Keratinocyte (primary cell): ENCODE data around the gene MARCHF2. TPM values are rescaled to one million over a fixed set of nuclear protein-coding genes. Genes with fewer than 3 reads are reported as not detected.

Experiments used
- DNase-seq: peaks from one replicate; pipeline ENCODE4 v3.0.0-alpha.2; 2011; ENCODE audit warnings: low read depth, missing footprints, low spot score
- FAIRE-seq: peaks from 2 replicates; lab custom pipeline; 2011; peaks lifted over from hg19 to GRCh38; lab: Jason Lieb, UNC
- H2AFZ ChIP-seq: 2 replicates; pipeline ENCODE4 v1.6.0; 2012; ENCODE audit warnings: low read length, control low read depth, inconsistent platforms; ENCODE audit not compliant: control insufficient read depth
- H3K27ac ChIP-seq: 2 replicates; pipeline ENCODE4 v1.5.1; 2011; ENCODE audit warnings: low read length; ENCODE audit not compliant: control insufficient read depth, insufficient read depth
- H3K27me3 ChIP-seq: 3 replicates; pipeline ENCODE4 v1.6.0; 2011; ENCODE audit warnings: low read length; ENCODE audit not compliant: control insufficient read depth, insufficient read depth; ENCODE audit errors: extremely low read depth
- H3K36me3 ChIP-seq, 2 experiments: 2 replicates in 1 of 2; 3 replicates in 1 of 2; pipeline ENCODE4 v1.5.1; 2011; ENCODE audit warnings: low read length in 2 of 2, mild to moderate bottlenecking in 1 of 2; ENCODE audit not compliant: control insufficient read depth in 2 of 2, insufficient read depth in 2 of 2; ENCODE audit errors: extremely low read depth in 1 of 2
- H3K4me1 ChIP-seq: 3 replicates; pipeline ENCODE4 v1.5.1; 2011; ENCODE audit warnings: low read length; ENCODE audit not compliant: control insufficient read depth, insufficient read depth; ENCODE audit errors: extremely low read depth
- H3K4me2 ChIP-seq: 3 replicates; pipeline ENCODE4 v1.6.0; 2011; ENCODE audit warnings: low read depth, low read length; ENCODE audit not compliant: control insufficient read depth, insufficient read depth; ENCODE audit errors: extremely low read depth
- H3K4me3 ChIP-seq, 3 experiments: fragments of 200-600 bp in 1 of 3; sonication (generic) in 1 of 3; 2 replicates in 2 of 3; 3 replicates in 1 of 3; pipeline ENCODE4 v1.5.1; 2011 to 2016; ENCODE audit warnings: low read length in 3 of 3, mild to moderate bottlenecking in 3 of 3, control low read depth in 2 of 3, inconsistent platforms in 1 of 3, low read depth in 1 of 3, mixed read lengths in 1 of 3, mixed run types in 1 of 3, moderate library complexity in 1 of 3; ENCODE audit not compliant: control insufficient read depth in 2 of 3, insufficient read depth in 2 of 3; ENCODE audit errors: extremely low read depth in 1 of 3
- H3K79me2 ChIP-seq: 2 replicates; pipeline ENCODE4 v1.6.0; 2012; ENCODE audit warnings: low read length; ENCODE audit not compliant: control insufficient read depth, insufficient read depth
- H3K9ac ChIP-seq: 3 replicates; pipeline ENCODE4 v1.6.0; 2011; ENCODE audit warnings: low read length; ENCODE audit not compliant: control insufficient read depth, insufficient read depth; ENCODE audit errors: extremely low read depth
- H3K9me1 ChIP-seq: 3 replicates; pipeline ENCODE4 v1.6.0; 2011; ENCODE audit warnings: low read length; ENCODE audit not compliant: control insufficient read depth, insufficient read depth; ENCODE audit errors: extremely low read depth
- H3K9me3 ChIP-seq: 2 replicates; pipeline ENCODE4 v1.5.1; 2012; ENCODE audit warnings: low read depth, low read length; ENCODE audit not compliant: control insufficient read depth
- H4K20me1 ChIP-seq: 3 replicates; pipeline ENCODE4 v1.6.0; 2011; ENCODE audit warnings: low read length; ENCODE audit not compliant: control insufficient read depth, insufficient read depth; ENCODE audit errors: extremely low read depth
- CTCF ChIP-seq, 3 experiments: IDR thresholded peaks in 1 of 3; conservative IDR thresholded peaks in 1 of 3; optimal IDR thresholded peaks in 1 of 3; 2 replicates in 2 of 3; 3 replicates in 1 of 3; pipeline versions ENCODE3 to v1.5.1; 2011; ENCODE audit warnings: low read length in 3 of 3, mild to moderate bottlenecking in 3 of 3, moderate library complexity in 2 of 3, control low read depth in 1 of 3, inconsistent platforms in 1 of 3; ENCODE audit not compliant: insufficient read depth in 2 of 3; ENCODE audit errors: extremely low read depth in 1 of 3
- EZH2 ChIP-seq: IDR thresholded peaks from one replicate; pipeline ENCODE4 v1.6.1; 2012; ENCODE audit warnings: inconsistent platforms, mild to moderate bottlenecking, low read length, moderate library complexity
- dilution Hi-C: fragments of 300-500 bp; cut with MboI; formaldehyde crosslinking; loops from one replicate; pipeline ENCODE4 v1.7.0; 2020; ENCODE audit warnings: low sequenced_read_pairs; ENCODE audit not compliant: extremely low pct_ligation_motif_present
- polyA plus RNA-seq, 5 experiments: library from polyadenylated mRNA; depleted of rRNA in 3 of 5; stranded (reverse) in 3 of 5; stranded (forward) in 1 of 5; unstranded in 1 of 5; fragments of >200 nt; gene quantifications; 1 replicate in 1 of 5; 2 replicates in 3 of 5; 3 replicates in 1 of 5; pipeline versions ENCODE4 v1.2.1 to v1.2.3, GENCODE V29; 2011 to 2012; ENCODE audit warnings: missing spikeins in 2 of 5, low read depth in 1 of 5, low replicate concordance in 1 of 5

The MARCHF2 gene
- polyA plus RNA-seq, 1 donor (not counting 4 experiments of a cell fraction or from before 2014, with no cell fraction given): 13.7 TPM

- H3K27me3 ChIP-seq: no peaks in the 10 kb centered on the region
- dilution Hi-C loops: no loop called here
- peaks cover 37% of the 10 kb centered on the region for H3K79me2 ChIP-seq
- no peak for TF ChIP-seq CTCF (optimal IDR thresholded peaks at IDR 0.05 in 1 of 3, IDR thresholded peaks at IDR 0.05 in 1 of 3, conservative IDR thresholded peaks at IDR 0.05 in 1 of 3; ENCODE audit: extremely low read depth in 1 of 3, insufficient read depth in 2 of 3, low read length in 3 of 3)
- TF ChIP-seq EZH2: no peak
- peaks cover 45 to 57% of the 10 kb centered on the region in 2 experiments for H3K36me3 ChIP-seq
- H3K9ac ChIP-seq: no peak overlapping the region
- H3K4me2 ChIP-seq: no peak overlapping the region
- no peaks in the 10 kb centered on the region for H3K9me3 ChIP-seq
- no peak for DNase-seq
- no peaks in the 10 kb centered on the region for H3K4me1 ChIP-seq
- FAIRE-seq: no peak
- H2AFZ ChIP-seq: no peak overlapping the region
- peaks cover 4% of the 10 kb centered on the region for H4K20me1 ChIP-seq
- H3K9me1 ChIP-seq: no peaks in the 10 kb centered on the region
- no peak overlapping the region for H3K4me3 ChIP-seq
- no peak overlapping the region for H3K27ac ChIP-seq
Observed at GRCh38 chr19:8468124-8468523, 55.0 kb downstream of the MARCHF2 start.

GRCh38 chr19:8468761-8469373, 55.8 kb downstream of the MARCHF2 start:
- peaks cover 30% of the 10 kb centered on the region for H3K79me2 ChIP-seq

More at GRCh38 chr19:8468761-8469373, 55.8 kb downstream of the MARCHF2 start:
- TF ChIP-seq EZH2 (no peak), CTCF (optimal IDR thresholded peaks at IDR 0.05 in 1 of 3, IDR thresholded peaks at IDR 0.05 in 1 of 3, conservative IDR thresholded peaks at IDR 0.05 in 1 of 3; ENCODE audit: extremely low read depth in 1 of 3, insufficient read depth in 2 of 3, low read length in 3 of 3) (no peak)
- Histone ChIP-seq H2AFZ (no peak overlapping the region), H3K27me3 (no peaks in the 10 kb centered on the region), H3K9me3 (no peaks in the 10 kb centered on the region), H3K4me1 (no peaks in the 10 kb centered on the region), H3K27ac (no peak overlapping the region), H3K36me3 (peaks cover 43 to 52% of the 10 kb centered on the region in 2 experiments), H3K4me3 (no peak overlapping the region), H3K9me1 (no peaks in the 10 kb centered on the region), H3K4me2 (no peak overlapping the region), H3K9ac (no peak overlapping the region), H4K20me1 (peaks cover 4% of the 10 kb centered on the region)
- dilution Hi-C loops: no loop called here
- DNase-seq: no peak
- FAIRE-seq: no peak
